ENCODE measurements around the gene AVPR2.

DNA sequence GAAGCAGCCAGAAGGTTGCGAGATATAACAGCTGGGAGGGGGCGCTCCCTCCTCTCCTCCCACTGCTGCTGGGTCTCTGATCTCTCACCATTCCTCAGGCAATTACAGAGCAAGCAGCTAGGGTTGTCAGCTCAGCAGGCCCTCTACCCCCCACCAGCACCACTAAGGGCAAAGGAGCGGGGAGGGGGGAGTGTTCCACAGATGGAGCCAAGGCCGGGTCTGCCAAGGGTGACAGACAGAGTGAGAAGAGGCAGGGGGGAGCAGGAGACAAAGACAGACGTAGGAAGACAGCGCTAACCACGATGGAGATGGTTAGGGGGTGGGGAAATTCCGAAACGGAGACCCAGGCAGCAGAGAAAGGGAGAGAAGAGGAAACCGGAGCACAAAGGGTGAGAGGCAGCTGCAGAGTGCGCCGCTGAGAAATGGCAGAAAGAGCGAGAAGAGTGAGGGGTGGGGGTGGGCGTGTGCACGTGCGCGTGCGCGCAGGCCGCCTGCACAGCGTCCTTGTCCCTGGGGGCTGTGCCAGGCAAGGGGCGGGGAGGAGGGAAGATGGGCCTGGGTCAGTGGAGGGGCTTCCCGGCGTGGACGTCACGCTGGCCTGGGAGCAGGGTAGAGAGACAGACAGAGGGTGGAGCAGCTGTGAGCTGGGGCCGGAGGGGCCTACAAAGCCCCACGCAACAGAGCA lies 25.4 kb upstream of the AVPR2 start:
- TF ChIP-seq, protein P1, sequence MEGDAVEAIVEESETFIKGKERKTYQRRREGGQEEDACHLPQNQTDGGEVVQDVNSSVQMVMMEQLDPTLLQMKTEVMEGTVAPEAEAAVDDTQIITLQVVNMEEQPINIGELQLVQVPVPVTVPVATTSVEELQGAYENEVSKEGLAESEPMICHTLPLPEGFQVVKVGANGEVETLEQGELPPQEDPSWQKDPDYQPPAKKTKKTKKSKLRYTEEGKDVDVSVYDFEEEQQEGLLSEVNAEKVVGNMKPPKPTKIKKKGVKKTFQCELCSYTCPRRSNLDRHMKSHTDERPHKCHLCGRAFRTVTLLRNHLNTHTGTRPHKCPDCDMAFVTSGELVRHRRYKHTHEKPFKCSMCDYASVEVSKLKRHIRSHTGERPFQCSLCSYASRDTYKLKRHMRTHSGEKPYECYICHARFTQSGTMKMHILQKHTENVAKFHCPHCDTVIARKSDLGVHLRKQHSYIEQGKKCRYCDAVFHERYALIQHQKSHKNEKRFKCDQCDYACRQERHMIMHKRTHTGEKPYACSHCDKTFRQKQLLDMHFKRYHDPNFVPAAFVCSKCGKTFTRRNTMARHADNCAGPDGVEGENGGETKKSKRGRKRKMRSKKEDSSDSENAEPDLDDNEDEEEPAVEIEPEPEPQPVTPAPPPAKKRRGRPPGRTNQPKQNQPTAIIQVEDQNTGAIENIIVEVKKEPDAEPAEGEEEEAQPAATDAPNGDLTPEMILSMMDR (IDR thresholded peaks at IDR 0.05; ENCODE audit: low read depth, low read length): no peak
- TF ChIP-seq EZH2phosphoT487 (IDR thresholded peaks at IDR 0.05; ENCODE audit: low read depth): no peak
